ENCODE measurements around the gene SH3PXD2A.
"Not testable (repeated sequence)": the region's sequence is repeated elsewhere in the genome, so short reads cannot be mapped to it uniquely, and the experiment has no call there.

Gene SH3PXD2A

DNA sequence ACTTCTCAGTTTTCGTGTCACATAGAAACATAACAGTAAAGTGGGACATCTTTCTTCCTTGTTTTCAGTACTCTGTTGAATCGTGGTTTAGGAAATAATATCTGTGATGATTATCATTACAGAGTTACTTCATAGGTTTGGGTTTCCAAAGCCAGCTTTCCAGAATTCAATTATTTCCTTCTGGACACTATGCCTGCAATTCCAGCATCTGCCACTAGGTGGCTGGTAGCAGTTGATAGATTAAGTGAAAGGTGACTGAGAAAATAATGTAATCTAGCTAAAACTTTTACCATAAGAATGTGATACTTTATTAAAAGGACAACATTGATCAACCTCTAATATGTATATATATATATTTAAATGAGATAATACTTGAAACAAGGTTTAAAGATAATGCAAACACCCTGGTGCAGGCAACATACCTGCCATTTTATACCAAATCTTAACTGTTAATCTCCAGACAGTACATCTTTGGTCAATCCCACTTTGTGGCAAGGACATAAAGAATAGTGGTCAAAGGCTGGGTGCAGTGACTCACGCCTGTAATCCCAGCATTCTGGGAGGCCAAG is 102.6 kb downstream of the SH3PXD2A start:
- H3K4me3 ChIP-seq (ENCODE audit: low read depth, low read length) = no peak overlapping the region

DNA sequence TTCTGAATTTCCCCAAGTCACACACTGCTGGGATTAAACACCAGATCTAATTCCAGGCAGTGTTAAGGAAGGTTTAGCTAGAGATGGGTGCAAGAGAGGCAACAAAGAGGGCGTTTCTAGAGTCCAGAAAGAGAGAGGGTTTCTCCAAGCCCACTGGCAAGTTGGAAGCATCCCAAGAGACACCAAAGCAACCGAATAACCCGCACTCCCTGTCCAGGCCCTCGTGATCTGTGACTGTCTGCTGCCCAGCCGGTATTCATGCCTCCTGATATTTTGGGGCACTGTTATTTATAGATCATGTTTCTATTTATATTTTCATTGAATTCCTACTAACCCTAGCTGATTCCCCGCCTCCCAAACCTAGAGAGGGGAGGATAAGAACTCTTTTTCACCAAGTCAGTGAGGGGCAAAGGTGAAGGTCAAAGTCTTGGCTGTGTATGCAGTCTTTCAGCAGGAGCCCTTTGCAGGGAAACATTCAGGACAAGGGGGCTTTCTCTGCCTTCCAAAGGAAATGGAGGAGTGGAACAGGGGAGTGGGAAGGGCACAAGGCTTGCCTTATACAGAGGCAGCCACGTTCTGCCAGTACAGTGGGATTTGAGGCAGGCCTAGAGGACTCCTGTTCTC is 103.6 kb downstream of the SH3PXD2A start:
- no peak overlapping the region for H3K4me3 ChIP-seq (ENCODE audit: low read depth, low read length)

DNA sequence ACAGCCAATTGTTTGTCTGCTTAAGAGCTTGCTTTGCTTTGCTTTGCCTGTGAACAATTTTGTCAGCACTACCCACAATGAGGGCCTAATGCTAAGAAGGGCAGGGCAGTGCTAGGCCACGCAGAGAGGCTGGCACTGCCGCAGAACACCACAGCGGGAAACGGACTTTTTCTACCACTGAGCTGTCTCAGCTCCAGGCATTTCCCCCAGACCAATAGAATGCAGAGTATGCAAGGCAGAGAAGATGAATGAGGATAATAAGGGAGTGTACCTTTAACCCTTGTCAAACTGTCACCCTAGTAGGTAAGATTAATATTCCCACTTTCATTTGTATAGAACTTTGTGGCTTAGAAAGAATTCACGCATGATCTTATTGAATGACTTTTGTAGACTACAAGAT is 104.5 kb downstream of the SH3PXD2A start:
- no peak overlapping the region for H3K4me3 ChIP-seq (ENCODE audit: low read depth, low read length)

DNA sequence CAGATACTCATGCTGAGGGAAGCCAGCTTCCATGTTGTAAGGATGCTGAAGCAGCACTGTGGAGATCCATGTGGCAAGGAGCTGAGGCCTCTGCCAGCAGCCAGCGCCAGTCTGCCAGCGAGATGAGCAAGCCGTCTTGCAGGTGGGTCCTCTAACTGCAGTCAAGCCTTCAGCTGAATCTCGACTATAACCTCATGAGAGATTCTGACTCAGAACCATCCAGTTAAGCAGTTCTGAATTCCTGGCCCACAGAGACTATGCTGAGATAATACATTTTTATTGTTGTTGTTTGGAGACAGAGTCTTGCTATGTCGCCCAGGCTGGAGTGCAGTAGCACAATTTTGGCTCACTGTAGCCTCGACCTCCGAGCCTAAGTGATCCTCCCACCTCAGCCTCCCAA is 105.6 kb downstream of the SH3PXD2A start:
- no peak overlapping the region for H3K4me3 ChIP-seq (ENCODE audit: low read depth, low read length)

DNA sequence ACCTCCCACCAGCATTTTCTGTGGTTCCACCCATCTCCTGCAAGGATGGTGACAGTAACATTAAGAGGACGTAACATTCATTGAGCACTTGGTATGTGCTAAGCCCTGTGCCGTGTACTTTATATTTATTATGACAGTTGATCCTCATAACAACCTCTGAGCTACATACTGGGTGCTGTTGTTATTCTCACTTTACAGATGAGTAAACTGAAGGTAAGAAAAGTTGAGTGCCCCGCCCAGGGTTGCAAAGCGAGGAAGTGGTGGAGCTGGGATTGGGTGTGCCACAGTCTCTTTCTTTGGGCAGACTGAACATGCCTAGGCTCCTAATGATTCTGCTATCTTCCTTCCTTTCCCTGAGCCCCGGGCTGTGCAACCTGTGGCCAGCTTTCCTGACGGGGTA is 107.4 kb downstream of the SH3PXD2A start:
- no peak overlapping the region for H3K4me3 ChIP-seq (ENCODE audit: low read depth, low read length)

DNA sequence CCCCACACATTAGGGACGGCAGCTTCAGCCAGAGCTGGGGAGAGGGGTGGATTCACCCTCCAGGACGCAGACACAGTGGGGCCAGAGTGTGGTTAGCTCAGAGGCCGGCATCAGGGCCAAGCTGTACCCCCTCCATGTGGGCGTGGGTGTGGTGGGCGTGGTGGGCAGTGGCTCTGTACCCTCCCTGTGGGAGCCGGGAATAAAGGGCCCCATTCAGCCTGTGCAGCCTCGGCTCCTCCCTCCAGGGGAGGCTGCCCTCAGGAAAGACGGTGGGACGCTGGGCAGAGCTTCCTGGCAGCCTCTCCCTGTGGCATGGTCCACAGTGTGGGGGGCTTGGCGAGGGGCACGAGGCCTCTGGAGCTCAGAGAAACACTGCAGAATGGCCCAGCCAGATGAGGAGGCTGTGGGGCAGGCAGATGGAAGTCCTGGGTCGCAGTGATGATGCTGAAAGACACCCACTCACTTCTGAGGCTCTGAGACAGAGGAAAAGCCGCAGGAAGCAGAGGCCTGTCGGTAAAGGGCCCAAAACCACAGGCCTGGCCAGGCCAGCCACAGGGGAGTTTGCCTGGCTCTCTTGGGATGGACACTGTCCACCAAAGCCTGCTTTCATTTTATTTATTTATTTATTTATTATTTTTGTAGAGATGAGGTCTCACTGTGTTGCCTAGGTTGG is 108.0 kb downstream of the SH3PXD2A start:
- H3K4me3 ChIP-seq (ENCODE audit: low read depth, low read length) = no peak overlapping the region

DNA sequence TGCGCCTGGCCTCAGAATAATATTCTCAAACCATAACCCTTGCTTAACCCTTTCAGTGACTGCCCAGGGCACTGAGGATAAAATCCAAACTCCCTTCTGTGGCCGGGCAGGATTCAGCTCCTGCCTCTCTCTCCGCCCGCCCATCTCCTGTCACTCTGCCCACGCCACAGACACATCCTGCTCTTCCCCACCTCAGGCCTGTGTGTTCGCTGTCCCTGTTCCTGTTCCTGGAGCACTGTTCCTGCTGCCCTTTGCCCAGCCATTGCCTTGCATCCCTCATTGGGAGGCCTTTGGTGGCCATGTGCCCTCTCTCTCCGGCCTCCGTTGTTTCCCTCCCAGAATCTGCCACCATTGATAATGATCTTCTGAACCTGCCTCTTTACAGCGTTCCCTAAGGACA is 108.8 kb downstream of the SH3PXD2A start:
- no peak overlapping the region for H3K4me3 ChIP-seq (ENCODE audit: low read depth, low read length)

DNA sequence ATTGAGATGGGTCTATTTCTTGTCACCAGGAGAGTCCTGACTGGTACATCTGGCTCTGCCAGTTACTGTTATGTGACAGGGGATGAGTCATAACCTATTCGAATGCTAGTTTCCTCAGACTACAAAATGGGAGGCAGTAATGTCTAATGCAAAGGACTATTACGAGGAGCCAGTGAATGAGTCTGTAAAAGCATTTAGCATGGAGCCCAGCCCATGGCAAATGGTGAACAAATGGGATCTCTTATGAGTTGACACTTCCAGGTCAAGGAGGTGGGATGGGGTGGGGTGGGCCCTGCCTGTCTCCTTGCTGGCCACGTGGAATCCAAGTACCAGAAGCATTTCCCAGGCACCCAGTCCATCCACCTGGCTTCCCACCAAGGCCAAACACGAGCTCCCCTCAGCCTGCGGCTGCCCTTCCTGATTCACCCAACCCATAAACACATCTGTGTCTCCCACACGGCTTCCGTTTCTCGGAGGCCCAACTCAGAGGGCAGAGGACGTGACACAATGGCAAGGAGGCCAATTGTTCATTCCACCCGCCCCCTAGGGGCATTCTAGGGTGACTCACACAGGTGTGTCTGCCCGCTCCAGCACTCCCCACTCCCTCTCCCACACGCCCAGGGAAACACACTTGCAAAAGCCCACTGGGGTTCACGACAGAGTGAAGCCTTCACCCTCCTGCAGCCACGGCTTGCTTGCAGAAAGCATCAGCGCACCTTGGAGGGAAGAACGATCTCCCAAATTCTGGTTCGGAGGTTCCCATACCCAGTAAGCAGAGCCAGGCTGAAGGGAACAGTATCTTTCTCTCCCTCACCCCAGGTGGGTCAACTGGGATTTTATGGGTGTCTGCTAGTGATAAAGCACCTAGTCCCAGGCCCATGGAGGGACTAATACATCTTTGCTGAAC is 109.8 kb downstream of the SH3PXD2A start:
- no peak overlapping the region for H3K4me3 ChIP-seq (ENCODE audit: low read depth, low read length)

DNA sequence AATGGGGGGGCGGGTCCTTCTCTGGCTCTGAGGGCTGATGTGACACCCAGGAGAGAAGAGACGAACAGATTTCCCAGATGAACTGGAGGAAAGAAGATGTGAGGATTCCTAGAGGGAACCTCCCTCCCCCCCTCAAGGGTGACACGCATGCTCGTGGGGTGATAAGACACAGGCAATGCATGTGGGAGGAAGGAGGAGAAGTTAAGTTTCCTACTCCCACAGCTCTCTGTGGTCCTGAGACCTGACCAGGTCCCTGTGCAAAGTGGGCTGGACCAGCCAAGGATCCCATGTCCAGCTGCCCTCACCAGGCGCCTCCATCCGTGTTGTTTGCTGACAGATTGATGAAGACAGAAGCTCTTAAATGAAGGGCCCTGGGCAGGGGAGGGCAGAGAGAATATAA is 112.6 kb downstream of the SH3PXD2A start:
- no peak overlapping the region for H3K4me3 ChIP-seq (ENCODE audit: low read depth, low read length)

DNA sequence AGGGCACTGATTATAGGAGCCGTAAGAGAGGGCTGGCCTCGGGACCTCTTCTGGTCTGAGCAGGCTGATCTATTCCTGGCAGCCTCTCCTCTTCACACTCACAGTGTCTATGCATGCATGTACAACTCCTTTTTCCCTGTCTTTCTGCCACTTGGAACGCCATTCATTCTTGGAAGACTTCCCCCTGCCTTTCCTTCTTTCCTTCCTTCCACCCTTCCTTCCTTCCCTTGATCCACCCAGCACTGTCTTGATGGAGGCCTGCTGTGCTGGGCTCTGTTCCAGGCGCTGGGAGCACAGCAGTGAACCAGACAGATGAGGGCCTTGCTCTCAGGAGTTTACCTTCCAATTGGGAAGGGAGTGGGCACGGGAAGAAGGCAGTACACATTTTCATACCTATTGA is 114.8 kb downstream of the SH3PXD2A start:
- H3K4me3 ChIP-seq (ENCODE audit: low read depth, low read length) = no peak overlapping the region

DNA sequence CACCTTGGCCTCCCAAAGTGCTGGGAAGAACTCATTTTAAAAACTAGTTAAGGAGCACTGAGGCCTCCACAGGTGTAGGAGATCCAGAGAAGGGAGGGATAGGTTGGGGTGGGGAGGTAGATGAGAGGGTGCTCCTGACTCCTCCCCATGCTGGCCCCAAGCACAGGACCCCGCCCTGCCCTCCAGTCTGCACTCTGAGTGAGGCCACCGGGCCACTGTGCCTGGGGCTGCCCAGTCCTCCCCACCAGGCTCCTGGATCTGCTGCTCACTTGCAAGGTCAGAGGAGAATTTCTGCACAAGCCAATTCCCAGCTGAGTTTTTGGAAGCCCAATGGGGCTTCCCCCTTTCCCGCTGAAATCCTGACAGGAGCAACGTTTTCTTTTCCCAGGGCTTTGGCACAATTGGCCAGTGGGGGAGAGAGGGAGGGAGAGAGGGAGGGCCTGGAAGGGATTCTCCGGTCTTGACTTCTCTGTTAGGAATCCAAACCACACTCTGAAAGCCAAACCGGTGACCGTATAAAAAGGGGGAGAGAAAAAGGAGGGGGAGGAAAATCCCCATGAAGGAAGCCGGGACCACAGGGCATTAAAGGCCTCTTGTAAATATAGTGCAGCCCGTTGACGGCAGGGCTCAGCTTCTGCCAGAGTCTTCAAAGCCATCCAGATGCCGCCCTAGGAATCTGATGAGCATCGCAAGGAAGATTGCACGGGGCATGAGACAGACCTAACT is 116.2 kb downstream of the SH3PXD2A start:
- H3K4me3 ChIP-seq (ENCODE audit: low read depth, low read length) = no peak overlapping the region

DNA sequence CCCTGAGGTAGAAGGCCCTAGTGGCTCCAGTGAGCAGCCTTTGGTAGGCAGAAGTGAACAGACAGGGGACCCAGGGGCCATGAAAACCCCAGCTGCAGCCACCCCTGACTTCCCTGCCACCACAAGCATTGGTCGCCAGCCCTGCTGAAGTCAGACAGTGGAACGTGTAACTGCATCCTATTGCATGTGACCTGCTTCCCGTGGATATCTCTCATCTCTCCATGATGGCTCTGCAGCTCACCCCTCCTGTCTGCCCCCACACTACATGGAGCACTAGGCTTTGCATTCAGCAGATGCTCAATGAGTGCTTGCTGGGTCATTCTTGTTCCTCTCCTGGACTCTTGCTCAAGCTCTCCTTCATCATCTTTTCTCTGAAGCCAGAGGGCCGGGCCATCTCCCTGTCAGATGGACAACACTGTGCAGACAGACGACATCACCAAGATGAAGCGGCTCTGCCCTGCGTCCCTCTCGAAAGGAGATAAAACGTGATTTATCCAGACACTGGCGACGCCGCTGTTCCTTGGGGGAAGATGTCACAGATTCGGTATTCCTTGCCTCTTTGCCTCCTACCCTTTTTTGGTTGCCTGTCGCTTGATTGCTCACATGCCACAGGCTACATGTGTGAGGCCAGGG is 117.5 kb downstream of the SH3PXD2A start:
- no peak overlapping the region for H3K4me3 ChIP-seq (ENCODE audit: low read depth, low read length)

DNA sequence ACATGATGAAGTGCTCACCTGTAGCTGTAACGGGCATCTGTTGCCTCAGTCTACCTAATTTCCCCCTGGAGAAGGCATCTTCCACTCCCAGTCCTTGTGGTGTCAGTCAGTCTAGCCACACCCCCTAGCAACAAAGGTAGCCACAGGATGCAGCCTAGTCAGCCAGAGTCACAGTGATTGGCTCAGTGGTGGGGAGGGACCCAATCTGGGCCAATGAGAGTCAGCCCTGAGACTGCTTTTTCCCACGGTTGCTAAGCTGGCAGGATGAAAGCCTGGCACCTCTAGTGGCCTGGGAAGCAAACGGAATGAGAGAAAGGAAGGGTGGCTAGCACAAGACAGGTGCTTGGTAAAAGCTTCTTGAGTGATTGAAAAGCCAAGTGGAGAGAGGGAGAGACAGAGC is 118.6 kb downstream of the SH3PXD2A start:
- no peak overlapping the region for H3K4me3 ChIP-seq (ENCODE audit: low read depth, low read length)

DNA sequence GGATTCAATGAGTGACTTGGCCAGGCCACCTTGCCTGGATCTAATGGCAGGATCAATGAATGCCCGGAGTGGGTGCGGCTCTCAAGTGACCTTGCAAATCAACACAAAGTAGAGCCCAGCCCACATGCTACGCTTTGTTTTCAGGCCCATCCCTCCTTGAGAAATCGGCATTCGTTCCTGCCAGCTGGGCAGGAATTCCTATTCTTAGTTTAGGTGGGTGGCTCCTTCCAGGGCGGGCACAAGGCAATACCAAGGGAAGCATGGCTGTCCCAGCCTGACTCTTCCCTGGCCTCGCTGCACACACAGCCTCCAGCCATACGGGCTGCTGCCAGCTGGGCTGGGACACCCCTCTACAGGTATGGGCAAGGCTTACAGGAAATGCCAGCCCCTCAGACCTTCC is 119.3 kb downstream of the SH3PXD2A start:
- no peak overlapping the region for H3K4me3 ChIP-seq (ENCODE audit: low read depth, low read length)

DNA sequence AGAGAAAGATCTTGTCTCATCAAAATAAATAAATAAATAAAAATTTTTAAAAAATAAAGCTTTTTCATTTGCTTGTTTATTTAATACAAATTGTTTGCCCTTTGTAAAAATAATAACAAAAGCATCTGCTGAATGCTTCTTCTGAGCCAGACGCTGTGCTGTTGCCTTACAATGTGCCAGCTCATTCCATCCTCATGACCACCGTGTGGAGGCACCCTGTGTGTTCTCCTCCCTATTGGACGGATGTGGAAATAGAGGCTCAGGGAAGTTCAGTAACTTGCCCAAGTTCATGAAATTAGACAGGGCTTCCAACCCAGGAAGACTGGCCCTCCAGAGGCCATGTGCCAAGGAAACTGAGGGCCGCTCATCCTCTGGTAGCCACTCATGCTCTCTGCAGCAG is 120.6 kb downstream of the SH3PXD2A start:
- no peak overlapping the region for H3K4me3 ChIP-seq (ENCODE audit: low read depth, low read length)

DNA sequence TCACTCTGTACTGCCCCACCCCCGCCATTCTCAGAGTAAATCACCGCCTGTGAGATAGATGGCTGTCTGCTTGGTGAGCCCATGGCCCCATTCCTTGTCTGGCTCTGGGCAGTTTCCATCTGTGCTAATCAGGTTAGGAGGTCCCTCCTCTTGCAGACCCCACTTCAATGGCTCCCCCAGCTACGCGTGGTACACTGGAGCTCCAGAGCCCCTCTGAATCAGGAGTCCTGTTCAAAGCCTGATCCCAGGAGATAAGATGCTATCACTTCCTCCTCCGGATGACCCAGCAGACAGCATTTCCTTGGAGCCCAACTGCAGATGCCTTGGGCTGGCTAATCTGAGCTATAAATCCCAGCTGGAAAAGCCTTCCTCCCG is 122.3 kb downstream of the SH3PXD2A start:
- H3K4me3 ChIP-seq (ENCODE audit: low read depth, low read length) = no peak overlapping the region

DNA sequence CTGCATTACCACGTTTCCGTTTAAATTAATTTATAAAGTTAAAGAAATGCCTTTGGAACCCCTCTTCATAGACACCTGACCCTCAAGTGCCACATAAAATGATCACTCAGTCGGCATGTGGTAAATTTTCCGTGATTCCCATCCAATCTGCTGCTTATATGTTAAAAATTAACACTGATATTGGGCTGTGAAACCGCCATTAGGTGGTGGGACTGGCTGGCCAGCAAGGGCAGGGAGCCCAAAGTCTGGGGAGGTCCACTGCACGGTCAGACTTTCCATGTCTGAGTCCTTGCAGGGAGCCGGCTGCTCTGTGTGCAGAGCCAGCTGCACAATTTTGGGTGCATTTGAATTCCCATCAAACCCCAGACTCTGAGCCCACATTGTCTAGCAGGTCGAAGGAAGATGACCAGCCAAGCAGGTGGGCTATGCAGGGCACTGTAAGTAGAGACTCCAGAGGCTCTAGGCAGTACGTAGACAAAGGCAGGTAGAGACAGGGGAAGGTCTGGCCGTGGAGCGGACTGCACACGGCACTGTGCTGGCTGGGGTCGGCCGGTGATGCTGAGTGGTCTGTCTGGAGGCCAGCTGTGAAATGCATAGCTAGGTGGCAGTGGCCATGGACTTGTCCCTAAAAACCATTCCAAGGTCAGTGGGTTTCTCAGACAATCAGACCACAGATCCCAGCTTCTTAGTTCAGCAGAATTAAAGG is 122.9 kb downstream of the SH3PXD2A start:
- no peak overlapping the region for H3K4me3 ChIP-seq (ENCODE audit: low read depth, low read length)

DNA sequence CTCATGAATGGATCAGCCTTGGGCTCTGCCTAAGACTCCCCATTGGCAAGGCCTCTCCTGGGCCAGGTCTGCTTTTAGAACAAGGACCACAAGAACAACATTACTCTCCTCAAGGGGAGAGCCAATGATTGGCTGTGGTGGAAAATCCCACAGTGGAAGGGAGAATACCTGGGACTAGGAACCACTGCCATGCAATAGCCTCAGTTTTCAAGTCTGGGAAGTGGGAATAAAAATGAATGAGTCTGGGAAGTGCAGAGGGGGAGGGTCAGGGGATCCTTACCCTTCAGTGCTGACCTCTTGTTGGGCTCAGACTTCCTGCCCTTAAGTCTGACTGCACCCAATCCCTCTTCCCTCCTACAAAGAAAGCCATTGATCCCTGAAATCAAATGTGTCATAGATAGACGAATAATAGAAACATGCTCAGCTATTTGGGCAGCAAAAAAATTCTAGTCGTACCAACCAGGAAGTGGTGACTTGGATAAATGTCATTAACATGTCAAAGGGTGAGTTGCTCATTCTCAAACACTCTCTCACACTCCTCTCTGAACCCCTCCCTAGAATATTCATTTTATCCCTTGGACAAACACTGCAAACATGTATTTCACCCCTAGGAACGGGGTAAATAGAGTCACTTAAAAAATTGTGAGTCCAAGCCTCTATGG is 123.6 kb downstream of the SH3PXD2A start:
- H3K4me3 ChIP-seq (ENCODE audit: low read depth, low read length) = no peak overlapping the region

DNA sequence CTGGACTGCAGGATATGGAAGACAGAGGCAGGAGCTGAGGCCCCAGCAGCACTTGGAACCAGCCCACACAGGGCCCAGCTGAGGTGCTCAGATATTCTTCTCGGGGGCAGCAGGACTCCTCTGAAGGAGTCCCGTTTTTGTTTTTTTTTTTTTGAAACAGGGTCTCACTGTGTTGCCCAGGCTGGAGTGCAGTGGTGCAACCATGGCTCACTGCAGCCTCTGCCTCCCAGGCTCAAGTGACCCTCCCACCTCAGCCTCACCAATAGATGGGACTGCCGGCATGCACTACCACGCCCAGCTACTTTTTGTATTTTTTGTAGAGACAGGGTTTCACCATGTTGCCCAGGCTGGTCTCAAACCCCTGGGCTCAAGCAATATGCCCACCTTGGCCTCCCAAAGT is 124.3 kb downstream of the SH3PXD2A start:
- not testable (repeated sequence) for H3K4me3 ChIP-seq (ENCODE audit: low read depth, low read length)

Data from iPS-11a (cell line).